GM12878 (cell line): ENCODE results near the gene PAXX. TPM values are rescaled to one million over a fixed set of nuclear protein-coding genes. Genes with fewer than 3 reads are reported as not detected.

Source experiments
- BHLHE40 ChIP-seq, 2 experiments: fragments of 450-650 bp in 1 of 2; IDR thresholded peaks; 2 replicates each; pipeline ENCODE4 v1.6.1; 2011 to 2017; ENCODE audit warnings: low read depth in 2 of 2, borderline replicate concordance in 1 of 2, improper control_type of control experiment in 1 of 2, low read length in 1 of 2, mild to moderate bottlenecking in 1 of 2
- EGR1 ChIP-seq, 2 experiments: IDR thresholded peaks; 1 replicate in 1 of 2; 2 replicates in 1 of 2; pipeline ENCODE4 v1.6.1; 2011 to 2012; ENCODE audit warnings: low read depth in 2 of 2, low read length in 2 of 2, borderline replicate concordance in 1 of 2, mild to moderate bottlenecking in 1 of 2, moderate library complexity in 1 of 2
- GATAD2B ChIP-seq: fragments of 450-650 bp; conservative IDR thresholded peaks from 2 replicates; pipeline ENCODE4 v1.6.1; 2017; ENCODE audit warnings: low read depth, mild to moderate bottlenecking, moderate library complexity
- RUNX3 ChIP-seq: IDR thresholded peaks from 2 replicates; pipeline ENCODE4 v1.6.1; 2012; ENCODE audit warnings: low read length, inconsistent platforms
- SMARCA5 ChIP-seq: fragments of 450-650 bp; IDR thresholded peaks from 2 replicates; pipeline ENCODE4 v1.6.1; 2017; ENCODE audit warnings: mild to moderate bottlenecking
- polyA plus RNA-seq, 11 experiments: library from polyadenylated mRNA; depleted of rRNA in 4 of 11; unstranded in 6 of 11; stranded (reverse) in 5 of 11; fragments of >200 nt; fragmentation: Nextera tagmentation in 4 of 11; fragmentation: Illumina TruSeq in 1 of 11; extraction: Ambion mirVana in 4 of 11; extraction: Trizol in 1 of 11; gene quantifications; 1 replicate in 1 of 11; 2 replicates in 10 of 11; pipeline versions ENCODE4 v1.2.1 to v1.2.3, GENCODE V29; 2011 to 2016; ENCODE audit warnings: inconsistent platforms in 2 of 11, missing spikeins in 2 of 11, low read depth in 1 of 11
- total RNA-seq, 4 experiments: library from RNA; depleted of rRNA in 3 of 4; stranded (reverse); fragments of >200 nt in 3 of 4; fragmentation: Illumina TruSeq in 1 of 4; extraction: Trizol in 1 of 4; gene quantifications; 2 replicates each; pipeline versions ENCODE4 v1.2.1 to v1.2.3, GENCODE V29; 2013 to 2021
- TF ChIP-seq, protein P1 (sequence below): fragments of 450-650 bp; IDR thresholded peaks from 2 replicates; pipeline ENCODE4 v1.6.1; 2016; ENCODE audit warnings: mild to moderate bottlenecking, moderate library complexity, borderline replicate concordance
- TF ChIP-seq, protein P2 (sequence below), 3 experiments: IDR thresholded peaks in 2 of 3; conservative IDR thresholded peaks in 1 of 3; 2 replicates each; pipeline ENCODE4 v1.5.1; 2011; ENCODE audit warnings: low read depth in 3 of 3, low read length in 3 of 3, mild to moderate bottlenecking in 3 of 3, control low read depth in 2 of 3, moderate library complexity in 2 of 3, inconsistent platforms in 1 of 3, mixed read lengths in 1 of 3; ENCODE audit not compliant: control insufficient read depth in 2 of 3, insufficient read depth in 1 of 3; ENCODE audit errors: extremely low read depth in 1 of 3

The PAXX gene
- total and polyA plus RNA-seq, 10 of the 15 experiments (the other 5 are each of a cell fraction or from before 2014, with no cell fraction given): 0.18 to 60.6 (median 29.5) TPM

DNA sequence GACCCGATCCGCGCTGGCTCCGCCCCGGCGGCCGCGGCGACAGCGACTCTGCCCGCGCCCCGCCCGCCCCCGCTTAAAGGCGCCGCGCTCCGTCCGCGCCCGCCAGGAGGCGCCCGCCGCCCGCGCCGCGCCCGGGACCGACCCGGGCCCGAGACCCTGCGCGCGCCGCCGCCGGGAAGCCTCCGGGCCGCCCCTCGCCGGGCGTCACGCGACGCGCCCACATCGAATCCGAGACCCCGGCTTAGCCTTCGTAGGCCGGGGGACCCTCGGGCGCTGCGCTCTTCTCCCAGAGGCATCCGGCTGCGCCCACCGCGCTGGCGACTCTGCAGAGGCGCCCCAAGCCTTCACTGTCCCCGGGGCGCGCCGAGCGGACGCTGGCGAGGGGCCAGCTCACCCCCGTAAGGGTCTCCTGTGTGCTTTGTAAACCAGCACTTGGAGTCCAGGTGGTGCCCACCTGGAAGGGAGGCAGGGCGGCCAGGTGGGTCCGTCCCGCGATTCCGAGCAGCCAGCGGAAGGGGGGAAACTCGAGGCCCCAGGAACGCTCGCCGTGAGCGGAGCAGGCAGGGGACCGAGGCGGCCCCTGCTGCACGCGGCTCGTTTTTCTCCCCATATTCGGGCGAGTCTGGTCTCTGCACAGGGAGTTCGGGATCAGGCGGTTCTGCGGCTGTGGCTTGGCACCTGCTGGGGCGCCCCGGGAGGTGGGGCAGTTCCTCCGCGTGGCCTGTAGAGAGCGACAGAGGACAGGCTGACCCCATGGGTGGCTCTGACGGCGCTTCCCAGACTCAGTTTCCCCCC, 36.2 kb downstream of the PAXX start (continued):
- TF ChIP-seq GATAD2B: 0 out of 2 replicates have a peak, but pooled peaks have one; percentile 47
- TF ChIP-seq, protein P1, sequence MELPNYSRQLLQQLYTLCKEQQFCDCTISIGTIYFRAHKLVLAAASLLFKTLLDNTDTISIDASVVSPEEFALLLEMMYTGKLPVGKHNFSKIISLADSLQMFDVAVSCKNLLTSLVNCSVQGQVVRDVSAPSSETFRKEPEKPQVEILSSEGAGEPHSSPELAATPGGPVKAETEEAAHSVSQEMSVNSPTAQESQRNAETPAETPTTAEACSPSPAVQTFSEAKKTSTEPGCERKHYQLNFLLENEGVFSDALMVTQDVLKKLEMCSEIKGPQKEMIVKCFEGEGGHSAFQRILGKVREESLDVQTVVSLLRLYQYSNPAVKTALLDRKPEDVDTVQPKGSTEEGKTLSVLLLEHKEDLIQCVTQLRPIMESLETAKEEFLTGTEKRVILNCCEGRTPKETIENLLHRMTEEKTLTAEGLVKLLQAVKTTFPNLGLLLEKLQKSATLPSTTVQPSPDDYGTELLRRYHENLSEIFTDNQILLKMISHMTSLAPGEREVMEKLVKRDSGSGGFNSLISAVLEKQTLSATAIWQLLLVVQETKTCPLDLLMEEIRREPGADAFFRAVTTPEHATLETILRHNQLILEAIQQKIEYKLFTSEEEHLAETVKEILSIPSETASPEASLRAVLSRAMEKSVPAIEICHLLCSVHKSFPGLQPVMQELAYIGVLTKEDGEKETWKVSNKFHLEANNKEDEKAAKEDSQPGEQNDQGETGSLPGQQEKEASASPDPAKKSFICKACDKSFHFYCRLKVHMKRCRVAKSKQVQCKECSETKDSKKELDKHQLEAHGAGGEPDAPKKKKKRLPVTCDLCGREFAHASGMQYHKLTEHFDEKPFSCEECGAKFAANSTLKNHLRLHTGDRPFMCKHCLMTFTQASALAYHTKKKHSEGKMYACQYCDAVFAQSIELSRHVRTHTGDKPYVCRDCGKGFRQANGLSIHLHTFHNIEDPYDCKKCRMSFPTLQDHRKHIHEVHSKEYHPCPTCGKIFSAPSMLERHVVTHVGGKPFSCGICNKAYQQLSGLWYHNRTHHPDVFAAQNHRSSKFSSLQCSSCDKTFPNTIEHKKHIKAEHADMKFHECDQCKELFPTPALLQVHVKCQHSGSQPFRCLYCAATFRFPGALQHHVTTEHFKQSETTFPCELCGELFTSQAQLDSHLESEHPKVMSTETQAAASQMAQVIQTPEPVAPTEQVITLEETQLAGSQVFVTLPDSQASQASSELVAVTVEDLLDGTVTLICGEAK: no peak
- peak; percentile 0 to 68; a peak in 1 of 4 replicates for TF ChIP-seq BHLHE40 (IDR thresholded peaks at IDR 0.05; ENCODE audit: borderline replicate concordance in 1 of 2, low read depth in 2 of 2, low read length in 1 of 2)
- TF ChIP-seq, protein P2, sequence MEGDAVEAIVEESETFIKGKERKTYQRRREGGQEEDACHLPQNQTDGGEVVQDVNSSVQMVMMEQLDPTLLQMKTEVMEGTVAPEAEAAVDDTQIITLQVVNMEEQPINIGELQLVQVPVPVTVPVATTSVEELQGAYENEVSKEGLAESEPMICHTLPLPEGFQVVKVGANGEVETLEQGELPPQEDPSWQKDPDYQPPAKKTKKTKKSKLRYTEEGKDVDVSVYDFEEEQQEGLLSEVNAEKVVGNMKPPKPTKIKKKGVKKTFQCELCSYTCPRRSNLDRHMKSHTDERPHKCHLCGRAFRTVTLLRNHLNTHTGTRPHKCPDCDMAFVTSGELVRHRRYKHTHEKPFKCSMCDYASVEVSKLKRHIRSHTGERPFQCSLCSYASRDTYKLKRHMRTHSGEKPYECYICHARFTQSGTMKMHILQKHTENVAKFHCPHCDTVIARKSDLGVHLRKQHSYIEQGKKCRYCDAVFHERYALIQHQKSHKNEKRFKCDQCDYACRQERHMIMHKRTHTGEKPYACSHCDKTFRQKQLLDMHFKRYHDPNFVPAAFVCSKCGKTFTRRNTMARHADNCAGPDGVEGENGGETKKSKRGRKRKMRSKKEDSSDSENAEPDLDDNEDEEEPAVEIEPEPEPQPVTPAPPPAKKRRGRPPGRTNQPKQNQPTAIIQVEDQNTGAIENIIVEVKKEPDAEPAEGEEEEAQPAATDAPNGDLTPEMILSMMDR (IDR thresholded peaks at IDR 0.05 in 2 of 3, conservative IDR thresholded peaks at IDR 0.05 in 1 of 3; ENCODE audit: control insufficient read depth in 2 of 3, extremely low read depth in 1 of 3, insufficient read depth in 1 of 3, low read depth in 3 of 3, low read length in 3 of 3): peak; percentile 34 to 72 (median 59); a peak in 5 of 6 replicates
- TF ChIP-seq EGR1 (IDR thresholded peaks at IDR 0.05; ENCODE audit: borderline replicate concordance in 1 of 2, low read depth in 2 of 2, low read length in 2 of 2): peak in 1 of 2 experiments; percentile 96; a peak in 2 of 3 replicates
- 0 out of 2 replicates have a peak, but pooled peaks have one; percentile 3 for TF ChIP-seq RUNX3
- peak; percentile 48; the same call in 1 of the 2 replicates for TF ChIP-seq SMARCA5
